ENCODE measurements around the gene ANKS6.

ANKS6 gene

DNA sequence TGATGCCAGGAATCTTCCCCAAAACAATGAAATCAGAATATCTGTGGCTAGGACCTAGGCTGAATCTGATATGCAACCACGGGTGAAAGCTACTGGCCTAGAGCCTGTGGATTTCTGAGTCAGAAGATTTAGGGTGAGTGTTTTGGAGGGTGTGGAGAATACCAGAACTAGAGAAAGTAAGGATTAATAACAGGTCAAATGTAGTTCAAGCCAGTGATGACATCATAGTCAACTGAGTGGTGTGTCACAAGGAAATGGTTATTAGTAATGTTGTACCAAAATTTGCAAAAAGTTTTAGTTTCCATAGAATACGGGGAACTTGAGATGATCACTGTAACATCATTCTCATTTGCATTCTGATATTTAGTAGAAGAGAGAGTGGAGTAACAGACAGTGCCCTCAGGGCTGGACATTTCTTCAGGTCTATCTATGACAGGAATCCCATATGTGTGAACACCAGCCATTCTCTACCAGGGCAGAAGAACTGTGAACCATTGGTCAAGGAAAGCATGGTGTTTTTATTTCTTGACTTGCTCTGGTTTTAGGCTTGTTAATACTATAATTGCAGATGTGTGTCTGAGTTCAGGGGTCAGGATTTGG lies 14.8 kb upstream of the ANKS6 start:
- DNase-seq: no peak

DNA sequence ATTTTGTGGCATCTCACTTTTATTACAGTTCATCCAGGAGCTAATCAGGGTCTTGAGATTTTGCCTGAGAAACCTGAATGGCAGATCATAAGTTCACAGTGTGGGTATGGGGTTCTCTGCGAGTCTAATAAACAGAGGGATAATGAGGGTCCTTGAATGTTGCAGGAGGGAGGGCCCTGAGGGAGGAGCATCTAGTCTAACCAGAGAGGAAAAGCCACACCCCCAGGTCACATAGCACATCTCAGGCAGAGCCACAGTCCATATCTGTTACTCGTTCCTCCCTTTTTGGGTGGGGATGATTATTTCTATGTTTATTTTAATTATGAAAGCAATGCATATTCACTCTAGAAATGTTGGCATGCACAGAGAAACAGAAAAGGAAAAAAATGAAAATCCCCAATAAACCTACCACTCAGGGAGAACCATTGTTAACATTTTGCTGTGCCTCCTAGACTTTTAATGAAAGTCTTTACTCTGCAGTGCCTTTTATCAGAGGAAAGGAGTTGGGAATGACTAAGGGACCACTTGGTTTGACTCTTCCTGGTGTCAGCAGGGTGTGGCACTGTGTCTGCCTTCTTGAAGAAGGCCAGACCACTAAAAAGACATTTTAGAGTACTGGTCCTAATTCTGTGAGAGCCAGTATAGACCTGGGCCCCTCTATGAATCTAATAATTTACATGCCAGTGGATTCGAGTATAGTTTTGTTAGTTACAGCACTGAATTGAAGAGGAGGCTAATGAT lies 13.9 kb upstream of the ANKS6 start:
- DNase-seq: no peak

- no peak for DNase-seq
Measured at GRCh38 chr9:98809311-98810101, 13.2 kb upstream of the ANKS6 start.

GRCh38 chr9:98808875-98809274 lies 12.5 kb upstream of the ANKS6 start:
- DNase-seq: no peak

DNA sequence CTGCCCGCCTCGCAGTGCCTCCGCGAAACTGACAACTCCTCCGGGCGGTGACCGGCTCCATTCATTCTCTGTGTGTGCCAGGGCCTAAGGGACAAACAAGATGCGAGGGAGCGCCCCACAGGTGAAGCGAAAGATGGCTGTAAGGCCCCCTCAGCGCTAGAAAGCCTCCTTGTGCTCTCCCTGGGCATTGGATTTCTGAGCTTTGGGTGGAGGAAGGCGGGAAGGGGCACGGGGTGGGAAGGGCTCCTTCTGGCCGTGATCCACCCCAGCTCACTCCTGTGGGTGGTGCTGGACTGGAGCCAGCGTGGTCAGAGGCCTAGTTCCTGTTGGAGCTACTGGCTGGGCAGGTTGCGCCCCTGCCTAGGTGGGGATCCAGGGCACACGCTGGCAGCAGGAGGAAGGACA lies 12.1 kb upstream of the ANKS6 start:
- DNase-seq: no peak

DNA sequence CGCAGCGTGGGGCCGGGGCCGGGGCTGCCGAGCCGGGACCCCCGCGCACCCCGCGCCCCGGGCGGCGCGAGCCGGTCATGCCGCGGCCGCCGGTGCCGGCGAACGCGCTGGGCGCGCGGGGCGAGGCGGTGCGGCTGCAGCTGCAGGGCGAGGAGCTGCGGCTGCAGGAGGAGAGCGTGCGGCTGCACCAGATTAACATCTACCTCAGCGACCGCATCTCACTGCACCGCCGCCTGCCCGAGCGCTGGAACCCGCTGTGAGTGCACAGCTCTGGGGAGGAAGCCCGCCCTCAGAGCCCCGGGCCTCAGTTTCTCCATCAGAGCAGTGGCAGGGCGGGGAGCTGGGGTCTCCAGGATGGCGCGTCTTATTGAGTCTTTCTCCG lies 11.4 kb upstream of the ANKS6 start:
- DNase-seq: peak; percentile 24

GRCh38 chr9:98807070-98807813 lies 10.9 kb upstream of the ANKS6 start, which contains the start of gene GALNT12:
TSS of gene GALNT12 (plus strand) at chr9:98807670. CDS start at chr9:98807699, 29 bp downstream.
- peak; percentile 54 for DNase-seq

- no peak for DNase-seq
Measured at GRCh38 chr9:98806394-98807035, 10.2 kb upstream of the ANKS6 start.

- no peak for DNase-seq
Measured at GRCh38 chr9:98805506-98806272, 9.3 kb upstream of the ANKS6 start.

DNA sequence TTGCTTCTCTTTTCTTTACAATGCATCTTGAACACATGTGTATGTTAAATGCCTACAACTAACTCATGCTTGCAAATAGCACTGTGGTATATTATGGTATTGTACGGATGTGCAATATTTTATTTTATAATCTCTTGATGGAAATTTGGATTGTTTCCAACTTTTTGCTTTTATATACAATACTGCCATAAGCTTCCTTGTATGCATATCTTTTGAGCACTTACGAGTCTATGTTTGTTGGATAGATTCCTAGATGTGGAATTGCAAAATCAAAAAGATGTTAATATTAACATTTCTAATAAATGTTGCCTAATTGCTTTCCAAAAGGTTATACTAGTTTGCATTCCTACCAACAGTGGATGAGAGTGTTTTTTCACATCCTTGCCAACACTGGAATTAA lies 7.7 kb upstream of the ANKS6 start:
- DNase-seq: no peak

GRCh38 chr9:98801969-98802371 lies 5.6 kb upstream of the ANKS6 start:
- no peak for DNase-seq

GRCh38 chr9:98801561-98801960 lies 5.2 kb upstream of the ANKS6 start:
- DNase-seq: no peak

GRCh38 chr9:98798254-98798653 lies 1.9 kb upstream of the ANKS6 start:
- DNase-seq: no peak

DNA sequence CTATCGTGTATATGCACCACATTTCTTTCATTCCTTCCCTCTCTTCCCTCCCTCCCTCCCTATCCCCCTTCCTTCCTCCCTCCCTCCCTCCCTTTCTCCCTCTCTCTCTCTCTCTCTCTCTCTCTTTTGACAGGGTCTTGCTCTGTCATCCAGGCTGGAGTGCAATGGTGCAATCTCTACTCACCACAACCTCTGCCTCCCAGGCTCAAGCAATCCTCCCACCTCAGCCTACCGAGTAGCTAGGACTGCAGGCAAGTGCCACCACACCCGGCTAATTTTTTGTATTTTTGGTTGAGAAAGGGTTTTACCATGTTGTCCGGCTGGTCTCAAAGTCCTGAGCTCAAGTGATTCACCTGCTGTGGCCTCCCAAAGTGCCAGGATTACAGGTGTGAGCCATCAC lies 1.1 kb upstream of the ANKS6 start:
- no peak for DNase-seq

GRCh38 chr9:98795970-98796363 lies 388 bp downstream of the ANKS6 start:
- DNase-seq: no peak

GRCh38 chr9:98795295-98795955 lies 930 bp downstream of the ANKS6 start:
- DNase-seq: no peak

DNA sequence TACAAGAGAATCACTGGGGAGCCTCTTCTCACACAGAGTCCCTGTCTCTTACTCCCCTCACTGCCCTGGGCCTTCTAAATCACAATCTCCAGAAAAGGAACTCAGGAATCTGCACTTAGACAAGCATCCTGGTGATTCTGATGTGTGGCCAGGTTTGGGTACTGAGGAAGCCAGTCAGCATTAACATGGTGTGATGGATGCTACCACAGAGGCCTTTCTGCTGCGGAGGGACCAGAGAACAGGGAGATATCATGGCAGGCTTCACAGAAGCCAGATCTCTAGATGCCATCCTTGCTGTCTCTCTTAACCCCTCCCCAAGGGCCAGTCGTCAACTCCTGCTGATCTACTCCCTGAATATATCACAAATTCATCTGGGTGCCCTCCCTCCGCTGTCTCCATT lies 1.6 kb downstream of the ANKS6 start:
- no peak for DNase-seq

DNA sequence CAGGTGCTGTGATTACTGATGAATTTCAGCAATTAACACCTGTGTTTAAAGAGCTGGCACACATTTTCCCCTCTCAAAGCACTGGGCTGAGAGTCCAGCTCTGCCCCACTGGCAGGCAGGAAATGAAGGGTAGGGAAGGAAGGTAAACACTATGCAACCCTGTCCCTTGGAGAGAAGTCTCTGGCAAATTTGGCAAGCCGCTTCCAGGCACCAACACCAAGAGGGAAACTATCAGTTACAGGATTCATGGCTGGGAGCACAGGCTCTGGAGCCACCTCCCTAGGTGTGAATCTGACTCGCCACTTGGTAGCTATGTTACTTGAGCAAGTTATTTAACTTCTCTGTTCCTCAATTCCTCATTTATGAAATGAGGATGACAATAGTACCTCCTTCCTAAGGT lies 3.3 kb downstream of the ANKS6 start:
- no peak for DNase-seq

GRCh38 chr9:98791608-98792490 lies 4.5 kb downstream of the ANKS6 start:
- no peak for DNase-seq

All from CD4-positive, alpha-beta T cell treated with Interleukin-10 for 1 hour (primary cell).